DMS53 (cell line): ENCODE data around the gene RBM48.
"Not testable (repeated sequence)": the region's sequence is repeated elsewhere in the genome, so short reads cannot be mapped to it uniquely, and the experiment has no call there.

ENCODE experiments used
- DNase-seq: peaks from one replicate; lab custom pipeline; 2025; lab: John Stamatoyannopoulos, UW

RBM48 gene

GRCh38 chr7:92528188-92528957 lies at the start of gene RBM48, which contains the start of gene PEX1:
Gene RBM48 (plus strand): TSS chr7:92528795. CDS start chr7:92528814, 19 bp downstream.
Gene PEX1 (minus strand): TSS chr7:92528520. CDS start chr7:92528435, 85 bp downstream.
- peak; percentile 100 for DNase-seq

DNA sequence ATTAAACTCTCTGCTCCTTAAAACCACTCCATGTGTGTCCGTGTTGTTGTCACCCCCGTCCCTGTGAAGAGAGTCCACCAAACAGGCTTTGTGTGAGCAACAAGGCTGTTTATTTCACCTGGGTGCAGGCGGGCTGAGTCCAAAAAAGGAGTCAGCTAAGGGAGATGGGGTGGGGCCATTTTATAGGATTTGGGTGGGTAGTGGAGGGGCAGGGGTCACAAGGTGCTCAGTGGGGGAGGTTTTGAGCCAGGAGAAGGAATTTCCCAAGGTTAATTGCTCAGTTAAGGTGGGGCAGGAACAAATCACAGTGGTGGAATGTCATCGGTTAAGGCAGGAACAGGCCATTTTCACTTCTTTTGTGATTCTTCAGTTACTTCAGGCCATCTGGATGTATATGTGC lies 49.4 kb upstream of the RBM48 start:
- DNase-seq = not testable (repeated sequence)

DNA sequence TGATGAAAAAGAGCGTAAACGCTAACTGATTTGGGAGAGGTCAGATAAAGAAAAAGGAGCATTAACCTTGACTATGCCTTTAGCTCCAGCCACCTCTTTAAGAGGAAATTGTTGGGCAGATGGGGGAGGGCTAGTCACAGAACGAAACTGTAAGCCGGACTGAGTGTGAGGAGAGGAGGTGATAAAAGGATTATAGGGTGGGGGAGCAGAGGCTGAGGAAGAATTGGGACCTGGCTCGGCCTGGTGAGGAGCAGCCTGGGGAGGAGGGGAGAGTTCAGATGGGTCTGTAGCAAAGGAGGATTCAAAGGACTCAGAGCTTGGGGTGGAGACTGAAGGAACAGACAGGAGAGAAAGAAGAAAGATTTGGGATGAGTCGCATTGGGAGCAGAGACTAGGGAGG lies 45.0 kb upstream of the RBM48 start:
- DNase-seq = not testable (repeated sequence)

DNA sequence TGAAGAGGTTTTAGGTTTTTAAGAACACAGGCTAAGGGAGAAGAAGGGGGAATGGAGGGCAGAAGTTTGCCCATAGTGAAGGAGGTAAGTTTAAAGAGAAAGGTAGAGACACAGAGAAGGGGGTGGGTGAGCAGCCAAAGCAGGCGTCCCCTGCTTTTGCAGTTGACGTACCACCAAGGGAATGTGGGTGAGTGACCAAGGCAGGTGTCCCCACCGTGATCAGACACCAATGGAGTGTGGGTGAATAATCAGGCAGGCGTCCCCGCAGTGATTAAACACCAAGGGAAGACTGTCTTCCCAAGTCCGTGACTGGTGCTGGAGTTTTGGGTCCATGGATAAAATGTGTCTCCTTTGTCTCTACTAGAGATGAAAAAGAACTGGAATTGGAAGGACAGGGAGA lies 44.4 kb upstream of the RBM48 start:
- DNase-seq = not testable (repeated sequence)

GRCh38 chr7:92485267-92485892 lies 43.2 kb upstream of the RBM48 start:
- DNase-seq = no peak

GRCh38 chr7:92485974-92486373 lies 42.6 kb upstream of the RBM48 start:
- no peak for DNase-seq

- DNase-seq = no peak
Measured at GRCh38 chr7:92487804-92488203, 40.8 kb upstream of the RBM48 start.

- no peak for DNase-seq
Measured at GRCh38 chr7:92489634-92490033, 39.0 kb upstream of the RBM48 start.

DNA sequence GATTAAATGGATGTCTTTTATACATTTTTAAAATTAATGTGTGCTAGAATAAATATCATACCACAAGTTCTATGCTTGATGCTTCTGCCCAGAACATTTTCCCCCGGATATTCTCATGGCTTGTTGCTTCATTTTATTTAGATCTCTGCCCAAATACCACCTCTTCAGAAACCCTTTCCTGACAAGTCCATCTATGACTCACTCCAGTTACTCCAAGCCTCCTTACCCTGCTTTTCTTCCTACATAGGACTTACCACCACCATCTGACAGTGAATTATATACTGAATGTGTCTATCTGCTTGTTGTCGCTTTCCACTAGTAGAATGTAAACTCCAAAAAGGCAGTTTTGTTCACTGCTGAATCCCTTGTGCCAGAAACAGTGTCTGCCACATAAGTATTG lies 31.7 kb upstream of the RBM48 start:
- DNase-seq = no peak

GRCh38 chr7:92498557-92498956 lies 30.0 kb upstream of the RBM48 start:
- DNase-seq = no peak

DNA sequence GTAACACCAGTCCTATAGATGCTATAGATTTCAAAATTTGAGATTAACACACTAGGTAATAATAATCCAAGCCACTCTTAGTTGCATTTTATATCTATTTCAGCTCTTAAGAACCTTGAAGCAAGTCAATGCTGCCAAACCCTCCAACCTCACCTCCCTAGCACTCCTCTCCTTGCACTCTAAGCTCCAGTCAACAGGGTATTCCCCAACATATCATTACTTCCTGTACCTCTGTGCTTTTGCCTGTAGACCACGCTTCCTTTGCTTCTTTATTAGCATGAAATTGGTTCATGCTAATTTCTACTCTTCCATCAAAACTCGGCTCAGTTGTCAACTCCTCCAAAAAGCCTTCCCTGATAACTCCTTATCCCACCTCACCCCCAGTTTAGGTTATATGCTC lies 24.8 kb upstream of the RBM48 start:
- no peak for DNase-seq

GRCh38 chr7:92504563-92504962 lies 24.0 kb upstream of the RBM48 start:
- no peak for DNase-seq

GRCh38 chr7:92506363-92506762 lies 22.2 kb upstream of the RBM48 start:
- DNase-seq = no peak

GRCh38 chr7:92508946-92509345 lies 19.6 kb upstream of the RBM48 start:
- DNase-seq = no peak

DNA sequence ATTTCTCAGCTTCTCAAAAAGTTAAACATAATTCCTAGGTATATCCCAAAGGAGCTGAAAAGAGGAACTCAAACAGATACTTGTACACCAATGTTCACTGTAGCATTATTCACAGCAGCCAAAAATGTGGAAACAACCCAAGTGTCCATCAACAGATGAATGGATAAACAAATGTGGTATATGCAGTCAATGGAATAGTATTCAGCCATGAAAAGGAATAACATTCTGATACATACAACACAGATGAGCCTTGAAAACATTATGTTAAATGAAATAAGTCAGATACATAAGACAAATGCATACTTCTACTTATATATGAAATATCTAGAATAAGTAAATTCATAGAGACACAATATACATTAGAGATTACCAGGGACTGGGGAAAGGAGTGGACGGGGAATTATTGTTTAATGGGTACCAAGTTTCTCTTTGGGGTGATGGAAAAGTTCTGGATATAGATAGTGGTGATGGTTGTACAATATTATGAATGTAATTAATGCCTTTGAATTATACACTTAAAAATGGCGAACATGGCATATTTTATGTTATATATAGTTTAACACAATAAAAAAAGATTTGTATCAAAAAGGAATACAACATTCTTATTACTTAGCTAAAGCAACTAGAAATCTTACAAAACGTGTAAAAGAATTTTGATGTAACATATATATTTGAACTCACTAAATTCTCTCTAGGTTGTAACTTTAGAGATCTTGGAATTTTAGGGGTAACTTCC lies 15.3 kb upstream of the RBM48 start:
- DNase-seq = no peak

GRCh38 chr7:92517631-92518030 lies 11.0 kb upstream of the RBM48 start:
- DNase-seq = no peak

- no peak for DNase-seq
Measured at GRCh38 chr7:92520024-92520423, 8.6 kb upstream of the RBM48 start.

GRCh38 chr7:92523110-92523509 lies 5.5 kb upstream of the RBM48 start:
- no peak for DNase-seq

GRCh38 chr7:92527300-92528187 lies 1.1 kb upstream of the RBM48 start:
- DNase-seq = peak; percentile 87

DNA sequence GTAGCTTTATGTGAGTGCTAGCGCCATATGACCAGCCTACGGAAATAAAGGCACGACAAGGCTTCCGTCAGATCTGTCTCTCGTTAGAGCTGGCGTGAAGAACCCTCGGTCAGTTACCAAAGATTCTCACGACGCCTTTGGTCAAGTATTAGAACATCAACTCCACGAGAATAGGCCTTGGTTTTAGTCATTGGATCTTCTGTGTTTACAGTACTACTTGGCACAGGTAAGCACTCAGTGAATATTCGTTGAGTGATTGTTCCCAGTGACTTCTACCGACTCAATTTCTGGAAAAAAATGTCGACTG lies 316 bp downstream of the RBM48 start:
- DNase-seq = no peak

DNA sequence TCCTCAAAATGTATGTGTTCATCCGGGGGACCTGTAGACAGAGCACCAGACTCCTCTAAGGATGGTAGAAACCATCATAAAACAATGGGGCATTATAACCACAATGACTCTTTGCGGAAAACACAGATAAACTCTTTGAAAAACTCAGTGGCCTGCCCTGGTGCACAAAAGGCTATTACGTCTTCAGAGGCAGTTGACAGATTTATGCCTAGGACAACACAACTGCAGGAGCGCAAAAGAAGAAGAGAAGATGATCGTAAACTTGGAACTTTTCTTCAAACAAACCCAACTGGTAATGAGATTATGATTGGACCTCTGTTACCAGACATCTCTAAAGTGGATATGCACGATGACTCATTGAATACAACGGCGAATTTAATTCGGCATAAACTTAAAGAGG lies 6.0 kb downstream of the RBM48 start:
- DNase-seq = no peak

GRCh38 chr7:92543542-92543941 lies 14.9 kb downstream of the RBM48 start:
- DNase-seq = not testable (repeated sequence)
